ENCODE data around the gene DPPA2.
"Not testable (repeated sequence)": the region's sequence is repeated elsewhere in the genome, so short reads cannot be mapped to it uniquely, and the experiment has no call there.

Gene DPPA2, protein sequence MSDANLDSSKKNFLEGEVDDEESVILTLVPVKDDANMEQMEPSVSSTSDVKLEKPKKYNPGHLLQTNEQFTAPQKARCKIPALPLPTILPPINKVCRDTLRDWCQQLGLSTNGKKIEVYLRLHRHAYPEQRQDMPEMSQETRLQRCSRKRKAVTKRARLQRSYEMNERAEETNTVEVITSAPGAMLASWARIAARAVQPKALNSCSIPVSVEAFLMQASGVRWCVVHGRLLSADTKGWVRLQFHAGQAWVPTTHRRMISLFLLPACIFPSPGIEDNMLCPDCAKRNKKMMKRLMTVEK

DNA sequence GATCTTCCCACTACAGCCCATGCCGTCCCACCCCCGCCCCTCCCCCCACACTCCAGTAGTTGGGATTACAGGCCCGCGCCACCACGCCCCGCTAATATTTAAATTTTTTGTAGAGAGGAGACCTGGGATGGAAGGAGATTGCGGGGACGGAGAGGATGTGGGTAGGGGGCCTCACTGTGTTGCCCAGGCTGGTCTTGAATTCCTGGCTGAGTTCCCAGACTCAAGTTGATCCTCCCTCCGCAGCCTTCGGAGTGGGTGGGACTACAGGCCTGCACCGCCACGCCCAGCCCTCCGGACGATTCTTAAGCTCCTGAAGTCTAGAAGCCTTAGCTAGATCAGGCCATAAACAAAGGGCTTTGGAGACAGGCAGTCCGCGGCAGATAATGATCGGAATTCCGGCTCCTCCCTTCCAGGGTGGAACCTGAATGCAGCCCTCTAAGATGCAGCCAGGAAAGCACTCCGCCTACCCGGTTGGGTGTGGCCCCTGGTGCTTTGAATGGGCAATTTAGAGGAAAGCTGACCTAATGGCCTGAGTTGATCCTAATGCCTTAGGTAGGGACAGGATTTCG is at the start of gene DPPA2:
DPPA2 (minus strand) TSS at position 356 of the 569 bp plus-strand sequence. CDS start 1,975 bp downstream, outside the sequence.
- DNase-seq, result no peak

DNA sequence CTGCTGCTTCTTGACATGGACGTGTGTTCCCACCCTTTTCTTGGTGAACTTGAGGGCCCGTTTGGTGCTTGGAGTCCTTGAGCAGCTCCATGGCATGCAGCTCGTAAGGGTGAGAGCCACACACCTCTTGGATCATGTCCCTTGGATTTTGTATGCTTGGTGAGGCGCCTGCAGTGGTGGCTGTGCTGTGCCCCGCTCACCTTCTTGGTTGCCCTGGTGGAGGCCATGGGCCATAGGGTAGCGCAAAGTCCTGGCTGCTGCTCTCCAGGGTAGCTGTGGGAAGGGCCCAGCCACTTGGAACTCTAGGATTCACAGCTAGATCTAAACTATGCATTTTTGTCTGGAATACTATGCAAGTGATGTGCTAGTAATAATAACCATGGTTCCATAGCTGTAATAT is 47.8 kb upstream of the DPPA2 start:
- no peak for DNase-seq

DNA sequence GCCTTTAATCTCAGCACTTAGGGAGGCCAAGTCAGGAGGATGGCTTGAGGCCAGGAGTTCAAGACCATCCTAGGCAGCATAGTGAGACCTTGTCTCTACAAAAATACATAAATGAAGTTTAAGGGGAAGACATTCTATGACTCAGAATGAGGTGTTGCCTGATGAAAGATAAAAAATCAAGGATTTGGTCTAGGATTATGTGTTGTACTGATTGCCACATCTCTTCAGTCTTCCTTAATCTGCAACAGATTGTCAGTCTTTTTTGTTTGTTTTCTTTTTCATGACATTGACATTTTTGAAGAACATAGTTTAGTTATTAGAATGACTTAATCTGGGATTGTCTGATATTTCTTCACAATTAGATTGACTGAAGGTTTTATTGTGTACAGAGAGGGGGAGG is 47.3 kb upstream of the DPPA2 start:
- no peak for DNase-seq

DNA sequence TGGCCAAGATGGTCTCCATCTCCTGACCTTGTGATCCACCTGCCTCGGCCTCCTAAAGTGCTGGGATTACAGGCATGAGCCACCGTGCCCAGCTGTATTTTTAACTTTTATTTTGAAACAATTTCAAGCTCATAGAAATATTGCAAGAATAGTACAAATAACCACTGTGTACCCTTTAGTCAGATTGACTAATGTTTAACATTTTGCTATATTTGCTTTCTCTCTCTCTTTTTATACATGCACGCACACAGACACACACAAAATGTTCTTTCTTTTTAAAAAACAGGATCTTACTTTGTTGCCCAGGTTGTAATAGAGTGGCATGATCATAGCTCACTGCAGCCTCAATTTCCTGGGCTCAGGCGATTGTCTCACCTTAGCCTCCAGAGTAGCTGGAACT is 46.5 kb upstream of the DPPA2 start:
- DNase-seq, result no peak

DNA sequence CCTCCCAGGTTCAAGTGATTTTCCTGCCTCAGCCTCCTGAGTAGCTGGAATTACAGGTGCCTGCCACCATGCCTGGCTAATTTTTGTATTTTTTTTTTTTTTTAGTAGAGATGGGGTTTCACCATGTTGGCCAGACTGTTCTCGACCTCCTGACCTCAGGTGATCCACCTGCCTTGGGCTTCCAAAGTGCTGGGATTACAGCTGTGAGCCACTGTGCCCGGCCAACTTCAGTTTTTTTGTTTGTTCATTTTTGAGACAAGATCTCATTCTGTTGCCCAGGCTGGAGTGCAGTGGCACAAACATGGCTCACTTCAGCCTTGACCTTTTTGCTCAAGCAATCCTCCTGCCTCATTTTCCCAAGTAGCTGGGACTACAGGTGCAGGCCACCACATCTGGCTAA is 42.5 kb upstream of the DPPA2 start:
- DNase-seq, result not testable (repeated sequence)

DNA sequence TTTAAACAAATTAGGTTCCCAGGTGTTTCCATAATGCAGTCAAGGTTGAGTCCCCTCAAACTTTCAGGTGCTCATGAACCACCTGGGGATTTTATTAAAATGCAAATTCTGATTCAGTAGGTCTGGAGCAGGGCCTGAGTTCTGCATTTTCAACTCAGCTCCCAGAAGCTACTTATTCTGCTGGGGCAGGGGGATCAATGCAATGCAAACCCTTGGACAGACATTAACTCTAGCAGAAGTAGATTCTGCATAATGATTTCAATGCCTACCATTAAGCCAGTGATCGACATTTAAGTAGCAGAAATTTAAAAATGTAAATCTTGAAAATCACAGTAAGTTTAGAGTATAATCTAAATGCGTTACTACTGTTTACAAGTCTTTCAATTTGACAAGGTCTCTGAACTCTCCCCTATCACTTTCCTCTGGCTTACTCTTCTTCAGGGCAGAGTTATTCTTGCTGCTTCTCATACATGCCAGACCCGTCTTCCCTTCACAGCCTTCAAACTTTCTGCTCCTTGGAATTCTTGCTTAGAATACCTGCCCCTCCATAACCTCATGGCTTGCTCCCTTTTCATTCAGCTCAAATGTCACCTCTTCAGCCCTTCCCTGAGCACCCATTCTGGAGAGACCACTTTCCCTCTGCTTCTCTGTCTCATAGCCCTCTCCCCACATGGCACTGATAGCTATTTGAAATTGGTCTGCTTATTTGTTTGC is 40.3 kb upstream of the DPPA2 start:
- DNase-seq, result no peak

DNA sequence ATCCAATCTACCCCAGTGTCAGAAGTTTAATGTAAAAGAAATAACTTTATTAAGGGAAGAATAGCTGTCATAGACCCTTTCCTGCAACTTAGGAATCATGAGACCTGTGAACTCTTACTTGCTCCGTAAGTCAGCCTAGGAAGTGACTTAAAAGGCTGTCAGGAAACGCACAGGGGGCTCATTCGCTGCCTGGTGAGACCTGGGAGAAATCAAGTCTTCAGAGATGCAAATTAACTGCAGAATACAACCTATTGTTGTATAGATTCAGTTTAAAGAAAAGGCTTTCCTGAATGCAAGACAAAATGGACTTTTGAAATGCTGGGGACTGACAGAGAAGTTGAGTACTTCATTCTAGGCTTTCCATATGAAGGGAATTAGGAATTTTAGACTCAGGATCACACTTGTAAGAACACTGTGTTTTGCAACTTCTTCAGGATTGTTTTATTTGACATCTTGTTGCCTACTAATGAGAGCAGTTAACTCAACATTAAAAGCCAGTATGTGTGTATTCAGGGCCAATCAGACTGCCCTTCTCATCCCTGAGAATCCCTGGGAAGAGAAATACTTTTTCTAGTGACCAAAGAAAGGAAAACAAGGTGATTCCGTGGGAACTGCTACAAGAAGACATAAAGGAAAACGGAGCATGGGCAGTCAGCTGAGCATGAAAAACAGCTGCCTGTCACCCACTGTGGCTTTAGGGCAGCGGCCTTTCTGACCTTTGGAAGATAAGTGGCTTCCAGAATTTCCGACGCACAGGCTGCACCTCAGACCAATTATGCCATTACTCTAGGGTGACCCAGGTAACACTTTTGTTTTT is 39.5 kb upstream of the DPPA2 start:
- no peak for DNase-seq

DNA sequence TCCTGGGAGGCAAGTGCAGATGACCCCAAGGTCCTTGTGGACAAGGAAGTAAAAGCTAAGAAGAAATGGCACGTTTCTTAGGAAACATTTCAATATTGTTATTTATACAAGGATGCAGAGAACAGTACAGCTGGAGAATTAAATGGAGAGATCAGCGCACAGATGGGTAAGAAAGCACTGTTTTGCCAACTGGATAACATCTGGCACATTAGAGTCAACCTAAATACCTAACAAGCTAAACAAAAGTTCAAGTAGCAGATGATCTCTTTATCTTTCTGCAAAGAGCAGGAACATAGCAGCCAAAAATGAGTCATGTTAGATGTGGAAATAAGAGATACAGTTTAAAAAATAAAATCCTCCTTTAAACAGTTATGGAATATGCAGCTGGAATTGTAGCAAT is 36.7 kb upstream of the DPPA2 start:
- no peak for DNase-seq

DNA sequence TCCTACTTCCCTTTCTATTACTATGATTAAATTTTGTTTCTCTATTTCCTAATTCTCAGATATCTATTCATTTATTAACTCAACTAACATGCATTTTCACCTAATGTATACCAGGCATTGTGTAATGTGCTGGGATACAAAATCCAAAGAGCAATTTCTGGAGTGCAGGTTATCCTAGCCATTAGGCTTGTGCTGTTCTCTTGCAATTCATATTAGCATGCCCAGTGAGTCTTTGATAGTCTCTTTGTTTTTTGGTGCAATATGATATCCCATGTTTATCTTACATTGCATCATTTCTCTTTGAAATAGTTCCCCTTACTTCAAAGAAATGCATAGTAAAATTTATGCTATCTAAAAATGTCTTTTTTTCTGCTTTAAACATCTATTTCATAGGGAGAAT is 34.9 kb upstream of the DPPA2 start:
- DNase-seq, result no peak

DNA sequence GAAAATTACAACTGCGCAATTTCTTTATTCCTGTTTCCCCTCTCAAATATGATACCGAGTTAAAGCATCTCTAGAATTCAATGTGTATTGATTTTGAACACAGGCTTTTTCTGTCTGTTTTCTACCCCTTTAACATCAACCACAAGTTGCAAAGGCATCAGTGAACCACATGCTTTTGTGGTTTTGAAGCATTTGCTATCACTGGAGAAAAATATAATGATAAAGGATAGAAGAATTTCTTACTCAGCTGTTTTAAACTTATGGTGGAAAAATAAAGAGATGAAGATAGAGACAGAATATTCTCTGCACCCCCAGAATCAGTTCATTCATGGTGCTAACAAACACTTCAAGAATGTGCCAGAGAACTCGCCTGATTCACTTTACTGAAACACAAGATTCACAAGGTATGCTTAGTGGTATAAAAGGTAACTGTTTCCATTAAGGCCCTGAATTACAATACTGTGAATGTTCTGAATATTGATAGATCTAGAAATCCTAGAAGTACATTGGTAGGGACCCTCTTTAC is 30.5 kb upstream of the DPPA2 start:
- DNase-seq, result no peak

DNA sequence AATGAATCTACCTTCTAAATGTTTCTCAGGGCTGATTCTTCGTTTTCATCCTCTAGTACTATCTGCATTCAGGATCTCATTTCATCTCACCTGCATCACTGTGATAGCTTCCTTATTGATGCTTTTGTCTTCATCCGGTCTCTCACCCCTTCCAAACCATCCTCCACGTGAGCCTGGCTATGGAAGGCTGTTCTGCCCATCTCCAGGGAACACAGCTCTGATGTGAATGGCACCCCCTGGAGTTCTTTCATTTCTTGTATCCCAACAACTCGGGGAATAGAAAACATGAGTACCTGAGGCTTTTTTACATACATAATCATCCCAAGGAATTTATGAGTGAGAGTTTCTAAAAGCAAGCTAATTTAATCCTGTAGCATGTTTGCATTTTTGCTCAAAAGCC is 29.8 kb upstream of the DPPA2 start:
- DNase-seq, result no peak

DNA sequence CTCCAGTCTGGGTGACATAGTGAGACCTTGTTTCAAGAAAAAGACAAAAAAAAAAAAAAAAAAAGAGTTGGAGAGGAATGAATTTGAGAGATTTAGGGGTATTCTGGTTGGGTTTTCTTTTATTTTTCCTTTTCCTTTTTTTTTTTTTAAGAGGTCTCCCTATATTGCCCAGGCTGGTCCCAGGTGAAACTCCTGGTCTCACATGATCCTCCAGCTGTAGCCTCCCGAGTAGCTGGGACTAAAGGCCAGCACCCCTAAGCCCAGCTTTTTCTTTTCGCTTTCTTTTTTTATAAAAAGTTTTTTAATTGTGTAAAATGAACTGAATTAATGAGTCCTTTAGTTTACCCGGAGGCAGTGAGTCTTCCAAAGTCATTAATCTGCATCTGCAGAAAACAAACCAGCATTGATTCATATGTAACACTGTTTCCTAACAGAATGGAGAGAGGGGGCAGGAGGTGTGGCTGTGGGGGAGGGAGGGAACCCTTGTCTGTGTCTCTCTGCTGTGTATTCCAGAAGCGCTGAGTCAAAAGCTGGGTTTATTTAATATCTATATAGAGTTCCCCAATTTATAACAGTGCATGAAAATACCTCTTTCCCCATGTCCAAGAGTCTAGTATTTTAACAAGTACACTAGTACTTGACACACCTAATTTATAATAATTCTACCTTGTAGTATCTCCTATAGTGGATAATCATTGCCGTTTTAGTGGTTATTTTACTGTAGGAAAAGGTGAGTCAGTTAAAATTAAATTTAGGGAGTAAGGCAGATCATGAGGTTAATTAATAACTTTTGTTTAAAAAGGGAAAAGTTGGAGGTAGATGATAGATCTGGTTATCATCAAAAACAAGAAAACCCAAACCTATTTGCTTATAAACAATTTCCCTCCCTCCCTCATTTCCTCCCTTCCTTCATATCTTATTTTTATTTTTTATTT is 23.7 kb upstream of the DPPA2 start:
- no peak for DNase-seq

DNA sequence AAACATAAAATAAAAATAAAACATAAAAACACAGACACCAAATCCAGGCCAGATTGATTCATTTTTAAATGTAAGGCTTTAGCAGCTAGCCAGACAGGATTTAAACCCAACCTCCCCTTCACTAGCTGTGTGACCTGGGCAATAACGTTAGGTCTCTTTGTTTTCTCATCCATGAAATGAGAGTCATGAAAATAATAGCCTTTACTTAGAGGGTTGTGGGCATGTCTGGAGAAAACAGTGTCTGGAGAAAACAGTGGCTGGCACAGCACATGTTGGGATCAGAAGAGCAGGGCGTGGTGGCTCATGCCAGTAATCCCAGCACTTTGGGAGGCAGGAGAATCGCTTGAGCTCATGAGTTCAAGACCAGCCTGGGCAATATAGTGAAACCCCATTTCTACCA is 22.9 kb upstream of the DPPA2 start:
- no peak for DNase-seq

DNA sequence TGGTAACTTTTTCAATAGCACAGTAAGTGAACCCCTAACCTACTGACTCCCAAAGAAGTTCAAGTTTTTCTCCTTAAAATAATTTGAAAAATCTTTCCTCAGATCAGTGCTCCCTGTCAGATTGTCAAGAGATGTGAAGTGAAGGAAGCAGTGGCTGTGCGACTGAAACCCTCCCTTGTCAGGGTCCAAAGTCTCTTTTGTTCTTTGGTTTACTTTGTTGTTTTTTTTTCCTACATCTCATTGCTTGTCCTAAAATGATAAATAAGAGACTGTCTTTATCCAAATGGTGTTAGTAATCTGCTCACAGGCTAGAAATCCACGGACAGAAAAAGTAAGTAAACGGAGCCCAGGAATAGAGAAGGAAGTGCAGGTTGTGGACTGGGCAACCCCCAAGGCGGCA is 22.0 kb upstream of the DPPA2 start:
- no peak for DNase-seq

DNA sequence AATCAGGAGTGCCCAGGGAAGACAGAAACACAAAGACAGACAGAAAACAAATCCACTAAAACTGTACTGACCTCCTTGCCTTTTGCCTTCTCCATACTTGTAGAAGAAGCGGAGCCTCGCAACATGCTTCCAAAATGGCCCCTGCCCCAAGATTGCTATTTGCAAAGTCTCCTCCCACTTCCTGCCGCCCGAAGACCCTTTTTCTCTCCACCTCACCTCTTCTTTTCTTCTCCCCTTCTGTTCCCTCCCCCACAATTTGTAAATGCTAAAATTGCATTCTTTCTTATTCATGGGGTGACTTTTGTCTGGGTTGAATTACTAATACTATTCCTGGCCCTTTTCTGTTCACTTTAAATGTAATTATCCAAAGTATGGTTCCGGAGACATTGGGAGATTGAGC is 21.1 kb upstream of the DPPA2 start, which contains the start of gene DPPA4:
DPPA4 (minus strand) TSS at position 154 of the 400 bp plus-strand sequence; CDS start at position 125, 29 bp downstream.
- DNase-seq, result no peak

DNA sequence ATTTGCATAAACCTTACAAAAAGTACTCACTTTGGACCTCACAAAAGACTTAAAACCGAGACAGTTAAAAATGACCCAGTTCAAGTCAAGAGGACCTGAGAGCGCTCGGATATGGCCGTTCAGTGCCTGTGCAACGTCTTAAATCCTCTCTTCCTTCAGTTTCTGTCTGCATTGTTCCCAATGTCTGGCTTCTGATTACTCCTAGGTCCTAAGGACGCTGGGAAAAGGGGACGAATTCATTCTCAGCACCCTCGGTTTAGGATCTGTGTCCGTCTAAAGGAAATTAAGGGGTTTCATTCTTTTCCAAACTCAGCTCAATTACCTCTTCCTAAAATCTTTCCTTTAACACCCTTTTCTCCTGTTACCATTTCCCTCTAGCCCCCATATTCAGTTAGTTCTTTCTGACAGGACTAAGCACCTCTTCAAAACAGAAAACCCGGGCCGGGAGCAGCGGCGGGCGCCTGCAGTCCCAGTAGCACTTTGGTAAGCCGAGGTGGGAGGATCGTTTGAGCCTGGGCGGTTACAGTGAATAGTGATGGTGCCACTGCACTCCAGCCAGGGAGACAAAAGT is 20.1 kb upstream of the DPPA2 start:
- DNase-seq, result no peak

DNA sequence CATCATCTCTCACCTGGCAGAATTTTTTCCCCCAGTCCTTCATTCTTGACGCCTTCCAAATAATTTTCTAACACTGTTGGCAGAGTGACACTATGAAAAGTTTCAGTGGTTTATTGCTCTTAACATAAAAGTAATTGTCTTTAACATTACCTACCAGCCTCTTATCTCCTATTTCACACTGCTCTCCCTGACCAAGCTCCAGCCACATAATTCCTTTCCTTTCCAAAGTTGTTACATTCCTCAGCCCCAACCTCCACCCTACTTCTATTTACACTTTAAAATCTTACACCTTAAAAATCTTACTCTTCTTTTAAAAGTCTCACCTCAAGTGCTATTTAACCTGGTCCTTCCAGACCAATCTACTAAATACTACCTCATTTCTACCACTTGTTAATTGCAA is 18.3 kb upstream of the DPPA2 start:
- DNase-seq, result no peak

DNA sequence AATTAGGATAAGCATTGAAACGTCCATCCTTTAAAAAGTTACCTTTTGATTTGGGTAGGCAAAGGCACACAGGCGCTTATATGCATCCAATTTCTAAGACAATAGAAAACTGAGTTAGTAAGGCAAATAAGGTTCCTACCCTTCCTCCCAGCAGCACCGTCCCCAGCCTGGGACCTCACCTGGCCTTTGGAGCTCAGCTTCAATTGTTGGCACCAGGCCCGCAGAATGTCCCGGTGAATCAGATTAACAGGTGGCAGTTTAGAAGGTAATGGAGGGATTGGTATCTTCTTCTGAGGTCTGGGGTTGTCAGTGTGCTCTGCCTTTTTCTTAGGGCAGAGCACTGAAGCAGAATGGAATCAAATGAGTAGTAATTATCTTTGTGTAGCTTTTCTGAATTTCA is 15.4 kb upstream of the DPPA2 start:
- no peak for DNase-seq

DNA sequence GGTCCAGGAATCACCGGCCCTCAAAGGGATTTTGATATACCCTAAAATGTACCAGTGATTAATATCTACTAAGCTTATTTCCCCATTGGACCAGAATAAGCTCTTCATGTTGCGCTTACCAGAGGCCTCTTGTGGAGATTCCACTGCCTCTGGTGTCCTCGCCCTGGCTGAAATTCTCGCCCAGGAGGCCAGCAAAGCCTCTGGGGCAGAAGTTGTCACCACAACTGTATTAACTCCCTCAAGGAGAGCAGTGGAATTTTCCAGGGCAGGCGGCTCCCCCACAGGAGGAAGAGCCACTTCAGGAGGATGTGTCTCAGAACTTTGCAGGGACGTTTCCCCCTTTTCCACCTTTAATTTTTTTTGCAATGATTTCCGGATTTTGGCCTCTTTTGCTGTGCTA is 14.1 kb upstream of the DPPA2 start:
- DNase-seq, result no peak

DNA sequence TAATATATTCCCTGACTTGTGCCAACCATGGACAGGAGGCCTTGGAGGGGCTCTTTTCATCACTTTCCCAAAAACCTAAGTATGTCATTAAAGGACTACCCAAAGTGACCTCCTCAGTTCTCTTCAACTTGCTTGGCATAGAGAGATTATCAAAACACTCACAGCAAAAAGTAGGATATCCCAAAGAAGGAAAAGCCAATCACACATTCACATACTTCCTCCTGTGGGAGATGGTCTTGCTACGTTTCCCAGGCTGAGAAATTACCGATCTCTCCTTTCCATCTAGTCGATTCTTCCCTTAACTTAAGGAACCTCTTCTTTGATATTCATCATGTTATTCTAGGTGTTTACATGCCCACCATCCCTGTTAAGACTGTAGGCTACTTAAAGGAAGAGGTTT is 11.9 kb upstream of the DPPA2 start:
- no peak for DNase-seq

DNA sequence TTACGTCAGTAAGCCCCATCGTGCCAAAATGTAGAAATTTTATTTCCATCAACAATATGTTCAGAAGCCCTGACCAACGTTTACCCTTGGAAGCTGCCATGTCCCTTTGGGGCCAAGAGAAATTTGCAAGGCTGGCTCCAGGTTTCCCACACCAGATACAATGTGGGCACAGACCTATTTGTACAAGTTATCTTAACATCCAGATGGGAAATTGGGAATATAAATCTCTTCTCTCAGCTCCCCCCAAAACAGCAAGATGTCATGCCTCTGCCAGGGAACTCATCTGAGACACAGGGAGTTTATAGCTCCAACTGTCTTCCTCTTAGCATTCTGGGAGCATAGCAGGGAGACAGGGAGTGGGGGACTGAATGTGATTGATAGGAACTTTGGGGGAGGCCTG is 9.3 kb upstream of the DPPA2 start:
- DNase-seq, result no peak

DNA sequence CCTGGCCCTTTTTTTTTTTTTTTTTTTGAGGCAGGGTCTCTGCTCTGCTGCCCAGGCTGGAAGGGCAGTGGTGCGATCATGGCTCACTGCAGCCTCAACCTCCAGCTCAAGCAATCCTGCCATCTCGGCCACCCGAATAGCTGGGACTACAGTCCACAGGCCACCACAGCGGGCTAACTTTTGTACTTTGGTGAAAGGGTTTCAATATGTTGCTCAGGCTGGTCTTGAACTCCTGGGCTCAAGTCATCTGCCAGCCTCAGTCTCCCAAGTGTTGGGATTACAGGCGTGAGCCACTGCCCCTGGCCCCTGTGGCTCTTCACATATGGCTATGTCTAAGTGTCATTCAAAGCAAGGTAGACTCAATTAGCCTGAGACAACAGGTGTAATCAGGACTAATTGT is 8.8 kb upstream of the DPPA2 start:
- no peak for DNase-seq
